Anterior cingulate cortex (tissue), 58 donors: ENCODE results near the gene ASIC3.
"Not testable (repeated sequence)": the region's sequence is repeated elsewhere in the genome, so short reads cannot be mapped to it uniquely, and the experiment has no call there.

ENCODE experiments used
- DNase-seq, 58 donors: peaks; one replicate each; lab custom pipeline; 2025; lab: John Stamatoyannopoulos, UW

The ASIC3 gene

DNA sequence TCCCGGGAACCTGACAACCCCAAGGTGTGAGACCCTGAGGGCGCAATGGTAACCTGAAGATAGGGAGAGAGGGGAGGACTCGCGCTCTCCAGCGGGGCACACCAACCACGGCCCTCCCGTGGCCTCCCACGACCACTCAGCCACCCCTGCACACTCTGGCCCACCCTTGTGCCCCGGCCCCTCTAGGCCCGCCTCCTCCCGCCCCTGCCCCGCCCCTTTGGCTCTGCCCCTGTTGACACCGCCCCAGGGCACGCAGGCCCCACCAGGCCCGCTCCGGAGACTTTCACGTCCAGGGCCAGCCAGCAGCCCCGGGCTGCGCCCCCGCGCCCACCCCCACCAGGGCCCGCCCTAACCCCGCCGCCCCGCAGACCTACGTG lies 35.0 kb upstream of the ASIC3 start:
- DNase-seq: no peak

DNA sequence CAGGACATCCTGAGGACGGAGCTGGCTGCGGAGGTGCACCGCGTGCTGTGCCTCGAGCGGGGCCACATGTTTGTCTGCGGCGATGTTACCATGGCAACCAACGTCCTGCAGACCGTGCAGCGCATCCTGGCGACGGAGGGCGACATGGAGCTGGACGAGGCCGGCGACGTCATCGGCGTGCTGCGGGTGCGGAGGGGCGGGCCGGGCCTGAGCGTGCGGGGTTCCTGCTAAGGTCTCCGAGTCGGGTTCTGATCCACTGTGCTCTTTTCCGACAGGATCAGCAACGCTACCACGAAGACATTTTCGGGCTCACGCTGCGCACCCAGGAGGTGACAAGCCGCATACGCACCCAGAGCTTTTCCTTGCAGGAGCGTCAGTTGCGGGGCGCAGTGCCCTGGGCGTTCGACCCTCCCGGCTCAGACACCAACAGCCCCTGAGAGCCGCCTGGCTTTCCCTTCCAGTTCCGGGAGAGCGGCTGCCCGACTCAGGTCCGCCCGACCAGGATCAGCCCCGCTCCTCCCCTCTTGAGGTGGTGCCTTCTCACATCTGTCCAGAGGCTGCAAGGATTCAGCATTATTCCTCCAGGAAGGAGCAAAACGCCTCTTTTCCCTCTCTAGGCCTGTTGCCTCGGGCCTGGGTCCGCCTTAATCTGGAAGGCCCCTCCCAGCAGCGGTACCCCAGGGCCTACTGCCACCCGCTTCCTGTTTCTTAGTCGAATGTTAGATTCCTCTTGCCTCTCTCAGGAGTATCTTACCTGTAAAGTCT lies 34.4 kb upstream of the ASIC3 start:
- peak in 57 of 58 donors; percentile 4 to 90 (median 67) for DNase-seq

DNA sequence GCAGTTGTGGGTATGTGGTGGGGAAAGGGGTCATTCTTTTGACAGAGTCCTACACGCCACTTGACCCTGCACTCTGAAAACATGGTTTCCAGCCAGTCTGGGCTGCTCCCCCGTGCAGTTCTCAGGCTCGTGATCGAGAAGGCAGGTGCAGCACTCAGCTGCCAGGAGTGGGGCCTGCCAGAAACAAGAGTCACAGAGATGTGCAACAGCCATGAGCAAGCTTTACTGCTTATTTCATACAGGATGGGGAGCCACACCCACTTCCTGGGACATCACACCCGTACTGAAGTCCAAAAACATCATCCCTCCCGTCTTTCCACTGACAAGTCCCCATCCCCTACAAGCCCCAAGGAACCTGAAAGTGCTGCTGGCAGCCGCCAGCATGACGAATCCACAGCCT lies 33.4 kb upstream of the ASIC3 start:
- no peak for DNase-seq

DNA sequence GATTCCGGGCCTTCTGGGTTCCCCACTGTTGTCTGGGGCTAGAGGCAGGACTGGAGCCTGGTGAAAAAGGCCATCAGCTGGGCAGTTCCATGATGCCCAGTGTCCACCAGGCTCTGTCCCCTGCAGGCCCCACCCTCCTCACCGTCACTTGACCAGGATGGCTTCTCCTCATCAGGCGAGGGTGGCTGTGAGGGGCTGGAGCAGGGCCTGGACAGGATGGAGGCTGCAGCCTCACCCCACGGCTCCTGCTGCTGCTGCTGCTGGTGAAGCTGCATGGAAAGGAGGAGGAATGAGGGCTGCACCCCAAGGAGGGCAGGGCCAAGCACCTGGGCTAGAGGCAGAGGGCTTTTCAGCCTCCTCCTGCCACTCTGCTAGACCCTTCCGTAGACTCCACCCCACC lies 32.4 kb upstream of the ASIC3 start:
- no peak for DNase-seq

DNA sequence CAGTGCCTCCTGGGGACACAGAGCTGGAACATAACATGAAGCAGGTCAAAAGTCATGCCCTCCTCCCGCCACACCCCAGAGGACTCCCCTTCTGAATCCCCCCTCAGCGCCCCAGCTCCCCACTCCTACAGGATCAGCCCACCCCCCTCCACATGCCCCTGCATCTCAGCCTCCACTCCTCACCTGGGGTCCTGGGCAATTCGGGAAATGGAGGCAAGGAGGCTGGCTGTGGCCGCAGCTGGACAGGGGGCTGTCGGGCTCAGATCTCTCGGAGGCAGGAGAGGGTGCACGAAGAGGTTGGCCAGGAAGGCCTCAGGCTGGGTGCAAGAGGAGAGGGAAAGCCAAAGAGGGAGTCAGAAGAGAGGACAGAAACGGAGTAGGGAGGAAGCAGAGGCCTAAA lies 31.8 kb upstream of the ASIC3 start:
- no peak for DNase-seq

DNA sequence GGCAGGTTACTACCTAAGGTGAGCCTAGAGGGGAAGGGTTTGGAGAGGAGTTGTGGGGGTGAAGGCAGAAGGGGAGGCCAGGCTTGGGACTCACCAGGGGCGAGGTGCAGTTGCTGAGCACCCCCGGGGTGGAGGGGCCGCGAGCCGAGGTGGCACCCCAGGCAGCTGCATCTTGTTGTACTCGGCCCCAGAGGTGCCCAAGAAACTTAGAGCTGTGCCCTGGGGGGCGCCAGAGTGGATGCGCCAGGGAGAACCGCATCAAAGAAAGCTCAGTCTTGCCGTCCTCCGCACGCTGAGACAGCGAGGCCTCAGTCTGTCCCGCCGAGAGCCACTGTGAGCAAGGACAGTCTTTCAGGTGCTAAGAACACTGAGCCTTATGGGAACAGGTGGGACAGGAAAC lies 31.4 kb upstream of the ASIC3 start:
- no peak for DNase-seq

DNA sequence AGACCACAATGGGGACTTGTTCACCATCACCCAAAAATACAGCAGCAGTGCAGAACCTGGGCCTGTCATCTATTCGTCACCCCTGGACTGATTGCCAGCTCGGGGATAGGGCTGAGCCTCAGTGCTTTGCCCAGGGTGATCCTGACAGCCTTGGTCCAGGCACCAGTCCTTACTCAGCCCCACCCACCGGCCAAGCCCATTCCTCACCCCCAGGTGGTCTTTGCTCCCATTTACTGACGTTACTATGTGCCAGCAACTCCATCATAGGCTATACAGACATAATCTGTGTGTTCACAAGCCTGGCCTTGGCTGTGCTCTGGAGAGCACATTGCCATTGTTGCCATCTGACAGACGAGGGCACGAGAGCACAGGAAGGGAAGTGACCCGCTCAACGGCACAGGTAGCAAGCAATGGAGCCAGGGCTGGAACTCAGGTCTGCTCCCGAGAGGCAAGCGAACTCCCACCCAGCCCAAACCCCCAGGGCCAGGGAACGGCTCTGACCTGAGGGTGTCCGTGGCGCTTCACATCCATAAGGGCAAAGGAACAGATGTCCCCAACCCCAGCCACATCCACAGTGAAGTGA lies 30.9 kb upstream of the ASIC3 start:
- no peak for DNase-seq

DNA sequence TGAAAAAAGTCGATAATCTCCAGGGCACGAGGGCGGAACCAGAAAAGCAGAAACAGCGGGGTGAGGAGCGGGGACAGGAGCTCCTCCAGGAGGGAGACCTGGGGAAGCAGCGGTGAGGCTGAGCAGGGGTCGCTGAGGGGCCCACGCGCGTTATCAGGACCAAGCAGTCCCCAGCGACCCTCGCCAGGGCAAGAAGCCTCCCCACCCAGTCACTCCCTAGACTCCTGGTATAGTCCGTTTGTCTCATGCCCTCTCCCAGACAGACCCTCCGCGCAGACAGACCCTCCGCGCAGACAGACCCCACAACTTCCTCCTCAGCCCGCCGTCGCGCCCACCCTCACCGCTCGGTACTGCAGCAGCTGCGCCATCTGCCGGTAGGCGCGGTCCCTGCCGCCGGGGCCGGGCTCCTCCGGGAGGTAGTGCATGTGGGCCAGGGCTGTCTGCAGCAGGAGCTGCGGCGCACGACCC lies 30.3 kb upstream of the ASIC3 start:
- peak in 37 of 58 donors; percentile 4 to 74 (median 33) for DNase-seq

DNA sequence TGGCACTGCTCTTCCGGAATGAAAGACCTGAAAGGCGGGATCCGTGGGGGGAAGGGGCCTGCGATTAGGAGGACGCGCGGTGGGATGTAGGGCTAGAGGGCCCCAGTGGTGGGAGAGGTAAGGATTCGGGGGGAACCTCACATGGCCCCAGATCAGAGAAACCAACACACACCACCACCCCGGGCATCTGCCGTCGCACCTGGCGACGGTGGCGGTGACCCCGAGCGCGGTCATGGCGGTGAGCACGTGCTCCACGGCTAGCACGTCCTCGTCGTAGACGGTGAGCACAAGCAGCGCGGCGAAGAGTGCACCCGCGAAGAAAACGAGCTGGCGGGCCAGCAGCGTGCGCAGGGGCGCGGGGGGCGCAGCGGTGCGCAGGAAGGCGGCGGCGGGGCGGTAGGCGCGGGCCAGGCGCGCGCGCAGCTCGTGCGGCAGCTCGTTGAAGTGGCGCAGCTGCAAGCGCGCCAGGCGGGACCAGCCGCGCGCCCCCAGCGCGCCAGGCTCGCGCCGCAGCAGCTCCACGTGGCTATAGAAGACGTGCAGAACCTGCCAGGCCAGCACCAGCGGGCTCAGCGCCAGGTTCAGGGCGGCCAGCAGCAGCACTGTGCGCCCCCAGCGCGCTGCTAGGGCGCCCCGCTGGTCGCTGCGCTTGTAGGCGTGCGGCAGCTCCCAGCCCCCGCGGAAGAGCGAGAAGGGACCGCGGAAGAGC lies 29.8 kb upstream of the ASIC3 start:
- peak in 9 of 58 donors; percentile 15 to 45 (median 24) for DNase-seq

DNA sequence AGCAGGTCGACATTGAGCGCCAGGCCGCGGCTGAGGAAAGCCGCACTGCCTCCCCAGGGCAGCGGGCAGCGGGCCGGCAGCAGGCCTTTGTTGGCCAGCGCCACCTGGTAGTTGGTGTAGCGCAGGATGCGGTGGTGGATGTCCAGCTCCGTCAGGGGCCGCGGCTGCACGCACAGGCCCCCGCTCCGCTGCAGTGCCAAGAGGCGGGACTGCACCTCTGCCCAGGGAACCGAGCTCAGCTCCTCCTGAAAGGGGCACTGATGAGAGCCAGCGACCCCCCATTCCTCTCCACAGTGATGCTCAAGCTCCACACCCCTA lies 29.2 kb upstream of the ASIC3 start:
- DNase-seq: no peak

DNA sequence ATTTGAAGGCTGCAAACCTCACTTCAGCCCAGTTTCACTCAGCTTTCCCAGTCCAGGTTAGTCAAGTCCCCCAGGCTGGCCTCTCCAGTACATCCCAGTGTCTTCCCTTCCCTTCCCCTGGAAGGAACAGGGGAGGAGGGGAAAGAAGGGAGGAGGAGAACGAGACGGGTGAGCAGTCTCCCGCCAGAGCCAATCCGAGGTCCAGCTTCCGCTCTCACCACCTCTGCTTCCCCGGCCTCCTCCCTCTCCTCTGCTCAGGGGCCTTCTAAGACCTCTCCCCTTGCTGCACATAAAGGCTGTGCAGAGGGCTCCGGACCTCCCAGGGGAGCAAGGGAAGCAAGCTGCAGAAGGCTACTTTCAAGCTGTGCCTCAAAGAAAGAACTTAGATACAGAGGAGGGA lies 28.1 kb upstream of the ASIC3 start:
- DNase-seq: no peak

DNA sequence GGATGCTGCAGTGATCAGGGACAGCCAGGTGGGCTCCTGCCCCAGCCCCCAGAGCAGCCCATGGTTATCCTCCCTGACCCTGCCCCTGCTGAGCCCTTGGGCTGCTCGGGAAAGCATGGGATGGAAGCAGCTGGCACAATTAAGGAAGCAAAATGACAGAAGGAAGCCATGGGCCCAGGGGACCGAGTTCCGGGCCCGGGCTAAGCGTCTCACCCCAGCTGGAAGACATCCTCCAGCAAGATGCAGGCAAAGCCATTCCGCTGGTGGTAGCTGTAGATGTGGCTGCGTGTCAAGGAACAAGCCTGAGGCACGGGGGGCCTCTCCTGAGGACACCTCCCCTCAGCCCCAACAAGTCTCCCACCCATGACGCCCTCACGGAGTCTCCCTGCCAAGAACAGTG lies 25.1 kb upstream of the ASIC3 start:
- no peak for DNase-seq

DNA sequence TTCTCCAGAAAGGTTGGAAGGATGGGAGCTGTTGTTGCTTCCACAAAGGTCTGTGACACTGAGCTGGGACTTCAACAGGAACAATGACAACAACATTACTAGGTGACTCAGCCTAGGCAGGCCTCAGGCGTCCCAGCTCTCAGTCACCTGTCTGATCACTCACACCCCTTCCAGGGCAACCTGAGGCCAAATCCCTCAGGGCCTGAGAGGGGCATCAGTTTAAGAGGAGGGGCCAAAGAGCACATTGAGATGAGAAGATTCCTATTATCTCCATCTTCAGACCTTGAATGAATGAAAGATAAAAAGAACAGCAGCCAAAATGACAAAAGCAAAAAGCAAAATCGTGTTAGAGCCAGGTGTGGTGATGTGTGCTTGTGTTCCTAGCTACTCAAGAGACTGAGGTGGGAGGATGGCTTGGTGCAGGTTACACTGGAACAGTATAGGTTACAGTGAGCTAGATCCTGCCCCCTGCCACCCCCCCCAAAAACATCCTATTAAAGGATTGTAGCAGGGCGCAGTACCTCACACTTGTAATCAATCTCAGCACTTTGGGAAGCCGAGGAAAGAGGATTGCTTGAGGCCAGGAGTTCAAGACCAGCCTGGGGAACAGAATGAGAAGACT lies 23.8 kb upstream of the ASIC3 start, which contains the start of gene ATG9B:
ATG9B (minus strand) TSS at position 60 of the 622 bp plus-strand sequence. CDS start 71 bp downstream, outside the sequence.
- no peak for DNase-seq

DNA sequence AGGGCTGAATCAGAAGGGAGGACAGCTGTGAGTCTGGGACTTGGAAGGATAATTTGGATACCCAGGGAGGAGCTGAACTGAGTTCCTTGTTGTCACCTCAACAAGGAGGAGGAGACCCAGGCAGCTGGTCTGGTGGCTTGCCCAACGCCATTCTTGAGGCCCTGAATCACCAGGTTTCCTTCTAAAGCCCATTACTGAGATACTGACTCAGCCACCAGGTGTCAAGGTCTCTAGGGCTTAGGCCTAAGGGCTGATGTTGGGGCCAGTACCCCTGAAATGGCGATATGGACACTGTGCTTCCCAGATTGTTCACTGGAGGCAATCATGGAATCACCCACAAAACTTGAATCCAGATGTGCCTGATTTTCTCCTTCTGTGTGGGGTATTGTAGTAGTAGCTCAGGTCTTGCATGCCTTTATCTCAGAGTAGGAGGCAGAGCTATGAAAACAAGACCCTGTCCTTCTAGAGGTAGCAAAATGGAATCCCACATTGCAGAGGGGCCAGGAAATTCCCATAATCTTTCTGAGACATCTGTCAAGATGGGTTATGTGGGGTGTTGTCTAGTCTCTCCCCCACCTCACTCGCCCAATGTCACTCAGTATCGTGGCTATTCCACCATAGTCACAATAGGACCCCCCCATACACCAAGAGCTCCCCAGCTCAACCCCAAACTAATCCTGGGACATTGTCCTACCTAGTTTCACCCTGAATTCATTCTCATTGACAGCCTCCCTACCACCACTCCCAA lies 22.2 kb upstream of the ASIC3 start:
- no peak for DNase-seq

DNA sequence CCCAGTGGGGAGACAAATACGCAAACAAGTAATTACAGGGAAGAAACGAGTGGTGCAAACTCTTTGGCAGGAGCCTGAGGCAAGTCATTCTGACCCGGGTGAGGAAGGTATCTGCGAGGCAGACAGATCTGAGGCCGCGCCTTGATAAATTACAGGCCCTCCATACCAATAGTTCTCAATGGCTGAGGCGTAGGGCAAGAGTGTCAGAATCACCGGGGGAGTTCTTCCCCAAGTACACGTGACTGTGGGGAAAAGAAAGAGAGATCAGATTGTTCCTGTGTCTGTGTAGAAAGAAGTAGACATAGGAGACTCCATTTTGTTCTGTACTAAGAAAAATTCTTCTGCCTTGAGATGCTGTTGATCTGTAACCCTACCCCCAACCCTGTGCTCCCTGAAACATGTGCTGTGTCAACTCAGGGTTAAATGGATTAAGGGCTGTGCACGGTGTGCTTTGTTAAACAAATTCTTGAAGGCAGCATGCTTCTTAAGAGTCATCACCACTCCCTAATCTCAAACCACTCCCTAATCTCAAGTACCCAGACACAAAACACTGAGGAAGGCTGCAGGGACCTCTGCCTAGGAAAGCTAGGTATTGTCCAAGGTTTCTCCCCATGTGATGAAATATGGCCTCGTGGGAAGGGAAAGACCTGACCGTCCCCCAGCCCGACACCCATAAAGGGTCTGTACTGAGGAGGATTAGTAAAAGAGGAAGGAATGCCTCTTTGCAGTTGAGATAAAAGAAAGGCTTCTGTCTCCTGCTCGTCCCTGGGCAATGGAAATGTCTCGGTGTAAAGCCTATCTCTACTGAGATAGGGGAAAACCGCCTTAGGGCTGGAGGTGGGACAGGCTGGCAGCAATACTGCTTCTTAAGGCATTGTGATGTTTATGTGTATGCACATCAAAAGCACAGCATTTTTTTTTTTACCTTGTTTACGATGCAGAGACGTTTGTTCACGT lies 21.3 kb upstream of the ASIC3 start:
- DNase-seq: not testable (repeated sequence)

DNA sequence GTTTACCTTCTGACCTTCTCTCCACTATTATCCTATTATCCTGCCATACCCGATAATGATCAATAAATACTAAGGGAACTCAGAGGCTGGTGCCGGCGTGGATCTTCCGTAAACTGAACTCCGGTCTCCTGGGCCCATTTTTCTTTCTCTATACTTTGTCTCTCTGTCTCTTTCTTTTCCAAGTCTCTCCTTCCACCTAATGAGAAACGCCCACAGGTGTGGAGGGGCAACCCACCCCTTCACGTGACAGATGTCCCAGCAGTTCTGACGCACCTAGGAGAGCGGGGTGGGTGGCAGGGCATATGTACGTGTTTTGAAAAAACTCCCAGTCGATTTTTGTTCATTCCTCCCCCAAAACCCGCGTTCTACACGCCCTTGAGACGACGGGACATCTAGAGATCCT lies 20.6 kb upstream of the ASIC3 start:
- not testable (repeated sequence) for DNase-seq

DNA sequence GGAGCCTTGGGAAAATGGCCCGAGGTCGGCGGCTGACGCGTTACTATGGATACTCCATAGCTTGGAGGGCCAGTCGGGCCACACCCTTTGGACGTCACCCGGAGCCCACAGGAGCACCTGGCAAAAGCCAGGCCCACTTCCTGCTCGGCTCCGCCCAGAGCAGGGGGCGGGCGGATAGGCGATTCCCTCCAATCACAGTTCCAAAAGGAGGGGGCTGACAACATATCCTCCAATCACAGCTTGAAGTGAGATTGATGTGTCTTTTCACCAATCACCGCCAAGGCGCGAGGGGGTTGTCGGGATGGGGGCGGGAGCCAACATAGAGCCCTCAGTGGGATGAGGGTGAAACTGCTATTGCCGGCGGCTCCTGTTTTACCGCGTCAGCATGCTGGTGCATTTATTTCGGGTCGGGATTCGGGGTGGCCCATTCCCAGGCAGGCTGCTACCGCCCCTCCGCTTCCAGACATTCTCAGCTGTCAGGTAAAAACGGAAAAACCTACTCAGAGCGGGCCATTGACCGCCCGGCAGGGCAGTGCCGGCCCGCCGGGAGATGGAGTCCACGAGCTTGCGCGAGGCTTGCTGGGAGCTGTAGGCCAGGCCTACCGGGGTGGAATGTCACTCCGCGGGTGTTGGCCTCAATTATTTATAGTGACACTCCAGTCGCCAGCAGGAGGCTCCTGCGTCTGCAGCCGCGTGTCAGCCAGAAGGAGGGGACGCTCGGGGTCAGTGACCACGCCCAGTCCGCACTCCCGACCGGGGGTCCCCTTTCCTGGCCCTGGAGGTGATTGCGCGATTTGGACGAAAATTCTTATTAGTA lies 20.0 kb upstream of the ASIC3 start, which contains the start of gene ABCB8:
ABCB8 (plus strand) TSS at position 320 of the 817 bp plus-strand sequence; CDS start at position 386, 66 bp downstream.
- peak; percentile 84 to 99 (median 96) for DNase-seq

DNA sequence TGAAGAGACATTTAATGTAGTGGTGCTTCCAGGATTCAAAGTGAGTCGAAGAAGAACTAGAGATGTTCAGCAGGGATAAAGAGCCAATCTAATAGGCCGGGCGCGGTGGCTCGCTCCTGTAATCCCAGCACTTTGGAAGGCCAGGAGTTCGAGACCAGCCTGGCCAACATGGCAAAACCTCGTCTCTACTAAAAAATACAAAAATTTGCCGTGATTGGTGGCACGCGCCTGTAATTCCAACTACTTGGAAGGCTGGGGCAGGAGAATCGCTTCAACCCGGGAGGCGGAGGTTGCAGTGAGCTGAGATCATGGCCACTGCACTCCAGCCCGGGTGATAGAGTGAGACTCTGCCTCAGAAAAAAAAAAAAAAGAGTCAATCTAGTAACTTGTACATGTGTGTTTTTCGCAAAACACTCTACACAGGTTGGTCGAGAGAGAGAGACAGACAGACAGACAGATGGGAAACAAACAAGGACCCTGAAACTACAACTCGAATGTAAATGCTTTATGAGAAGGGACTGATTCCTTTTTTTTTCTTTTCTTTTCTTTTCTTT lies 19.3 kb upstream of the ASIC3 start:
- DNase-seq: no peak
